ENCODE measurements around the gene CDK16.
A peak's percentile ranks its signal among the peaks of the same experiment; 100 is the strongest.

Gene CDK16

DNA sequence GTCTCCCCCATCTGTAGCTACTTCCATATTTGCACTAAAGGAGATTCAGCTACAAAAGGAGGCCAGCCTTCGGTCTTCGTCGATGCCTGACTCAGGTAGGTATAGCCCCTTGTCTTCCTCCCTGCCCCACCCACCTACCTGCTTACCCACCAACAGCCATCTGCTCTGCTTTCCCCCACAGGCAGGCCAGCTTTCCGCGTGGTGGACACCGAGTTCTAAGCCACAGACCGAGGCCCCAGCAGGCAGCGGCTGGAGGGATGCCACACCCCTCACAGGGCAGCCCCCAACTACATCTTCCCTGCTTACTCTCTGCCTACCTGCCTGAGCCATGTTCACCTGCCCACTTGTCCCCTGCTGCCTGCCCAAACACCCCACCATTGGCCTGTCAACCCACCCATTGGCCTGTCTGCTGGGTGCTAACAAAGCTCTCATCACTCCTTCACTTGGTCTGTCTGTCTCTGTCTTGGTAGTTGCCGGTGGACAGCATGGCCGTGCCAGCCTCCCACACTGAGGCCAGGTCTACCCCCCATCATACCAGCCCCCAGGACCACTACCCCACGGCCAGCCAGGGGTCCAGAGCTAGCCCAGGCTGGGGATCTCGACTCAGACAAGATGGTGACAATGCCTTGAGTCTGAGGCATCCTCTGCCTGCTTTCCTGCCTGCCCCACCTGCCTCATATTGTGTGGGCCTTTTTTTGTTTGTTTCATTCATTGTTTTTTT, 10.2 kb downstream of the CDK16 start:
- ChIA-PET POLR2A (interaction anchor here (0.6 kb wide), 1 partner anchor 16 kb away, joined by 3 read pairs; no protein-coding TSS in a partner anchor), CTCF (no interaction called here)
- DNase-seq (ENCODE audit: extremely low spot score), result no peak
- TF ChIP-seq CTCF (IDR thresholded peaks at IDR 0.05; ENCODE audit: control extremely low read depth, extremely low read depth, low read depth, missing control alignments), result no peak

- ChIA-PET POLR2A (no interaction called here), CTCF (no interaction called here)
- no peak for DNase-seq (ENCODE audit: extremely low spot score)
- TF ChIP-seq CTCF (IDR thresholded peaks at IDR 0.05; ENCODE audit: control extremely low read depth, extremely low read depth, low read depth, missing control alignments), result no peak
These were observed 10.9 kb downstream of the CDK16 start for GRCh38 chrX:47229427-47229826.

DNA sequence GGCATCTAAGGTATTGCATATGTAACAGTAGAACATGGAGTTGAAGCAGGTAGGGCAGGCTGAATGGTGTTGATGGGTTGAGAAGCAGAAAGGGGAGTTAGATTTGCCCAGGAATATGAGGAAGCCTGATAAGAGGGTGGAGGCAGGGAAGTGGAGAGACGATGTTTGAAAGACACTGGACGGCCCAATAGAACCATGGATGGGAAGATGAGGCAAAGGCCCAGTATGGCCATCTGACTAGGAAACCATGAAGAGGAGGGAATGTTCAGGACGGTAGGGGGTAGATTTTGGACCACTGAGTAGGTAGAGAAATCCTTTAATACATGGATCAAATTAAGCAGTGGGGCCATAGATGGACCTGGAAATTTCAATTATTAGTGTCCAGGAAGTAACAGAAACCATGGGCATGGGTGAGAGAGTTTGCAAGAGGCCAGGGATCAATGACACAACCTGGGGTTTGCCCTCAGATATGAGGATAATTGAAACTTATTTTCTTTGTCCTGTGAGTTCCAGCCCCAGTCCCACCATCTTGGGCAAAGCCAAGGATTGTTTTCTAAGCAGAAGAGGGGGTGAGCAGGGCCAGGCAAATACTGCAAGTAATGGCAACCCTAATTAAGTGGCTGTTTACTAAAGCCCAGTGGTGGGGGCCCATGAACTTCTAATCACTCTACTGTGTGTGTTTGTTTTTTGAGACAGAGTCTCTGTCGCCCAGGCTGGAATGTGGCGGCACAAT, 11.8 kb downstream of the CDK16 start:
- no peak for DNase-seq (ENCODE audit: extremely low spot score)
- no peak for TF ChIP-seq CTCF (IDR thresholded peaks at IDR 0.05; ENCODE audit: control extremely low read depth, extremely low read depth, low read depth, missing control alignments)
- POLR2A ChIA-PET, result no interaction called here
- CTCF ChIA-PET, result no interaction called here

GRCh38 chrX:47231167-47231566, 12.7 kb downstream of the CDK16 start:
- DNase-seq (ENCODE audit: extremely low spot score), result no peak
- no peak for TF ChIP-seq CTCF (IDR thresholded peaks at IDR 0.05; ENCODE audit: control extremely low read depth, extremely low read depth, low read depth, missing control alignments)
- ChIA-PET POLR2A (no interaction called here), CTCF (no interaction called here)

DNA sequence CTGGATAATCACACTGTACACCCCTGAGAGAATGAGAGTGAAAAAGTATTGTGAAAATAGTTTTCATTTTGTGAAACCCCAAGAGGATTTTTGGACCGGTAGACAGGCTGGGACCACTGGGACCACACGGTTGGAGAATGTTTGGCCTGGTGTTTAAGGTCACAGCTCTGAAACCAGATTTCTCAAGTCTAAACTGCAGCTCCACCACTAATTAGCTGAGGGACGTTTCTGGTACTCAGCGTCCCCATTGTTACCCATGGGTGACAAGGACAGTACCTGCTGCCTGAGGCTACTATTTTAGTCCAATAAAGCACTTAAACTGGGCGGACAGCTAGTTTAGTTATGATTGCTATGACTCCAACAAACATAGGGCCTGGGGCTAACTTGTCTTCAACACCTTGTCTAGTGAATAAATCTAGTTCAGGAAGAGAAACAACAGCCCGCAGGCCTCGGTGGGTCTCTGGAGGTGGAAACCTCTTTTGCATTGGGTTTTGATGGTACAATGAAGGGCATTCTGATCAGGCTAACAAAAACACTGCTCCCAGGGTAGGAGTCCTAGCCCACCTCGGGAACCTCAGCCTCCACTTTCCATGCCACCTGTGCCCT, 13.8 kb downstream of the CDK16 start:
- ChIA-PET POLR2A (interaction anchor here (1.8 kb wide), 1 partner anchor 14 kb away, joined by 20 read pairs; the partner anchor contains the start of gene CDK16), CTCF (interaction anchor here (1.5 kb wide), 1 partner anchor 291 kb away, joined by 5 read pairs; no protein-coding TSS in a partner anchor)
- no peak for TF ChIP-seq CTCF (IDR thresholded peaks at IDR 0.05; ENCODE audit: control extremely low read depth, extremely low read depth, low read depth, missing control alignments)
- no peak for DNase-seq (ENCODE audit: extremely low spot score)

DNA sequence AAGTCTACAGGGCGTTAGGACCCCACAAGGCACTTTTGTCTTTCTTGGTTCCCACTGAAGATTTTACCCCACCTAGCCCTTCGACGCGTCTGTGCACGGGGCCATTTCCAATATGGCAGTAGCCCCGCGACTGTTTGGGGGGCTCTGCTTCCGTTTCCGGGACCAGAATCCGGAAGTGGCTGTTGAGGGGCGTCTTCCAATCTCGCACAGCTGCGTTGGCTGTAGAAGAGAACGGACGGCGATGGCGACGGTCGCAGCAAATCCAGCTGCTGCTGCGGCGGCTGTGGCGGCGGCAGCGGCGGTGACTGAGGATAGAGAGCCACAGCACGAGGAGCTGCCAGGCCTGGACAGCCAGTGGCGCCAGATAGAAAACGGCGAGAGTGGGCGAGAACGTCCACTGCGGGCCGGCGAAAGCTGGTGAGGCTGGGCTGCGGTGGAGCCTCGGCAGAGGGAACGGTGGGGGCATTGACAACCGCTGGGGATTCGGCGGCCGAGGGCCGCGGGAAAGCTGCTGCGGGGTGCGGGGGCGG, 14.4 kb downstream of the CDK16 start, which contains the start of gene USP11:
Gene USP11, plus strand, starts transcription at position 207 of the 530 bp plus-strand sequence. Its CDS starts 35 bp downstream, at position 242.
- no peak for TF ChIP-seq CTCF (IDR thresholded peaks at IDR 0.05; ENCODE audit: control extremely low read depth, extremely low read depth, low read depth, missing control alignments)
- POLR2A ChIA-PET, result interaction anchor here (0.6 to 1.8 kb wide), 6 partner anchors 14 to 756 kb away, joined by 3 to 20 read pairs (median 4); partner anchors contain the start of gene CDK16
- DNase-seq (ENCODE audit: extremely low spot score), result peak; percentile 51
- CTCF ChIA-PET, result interaction anchor here (1.5 kb wide), 1 partner anchor 290 kb away, joined by 5 read pairs; no protein-coding TSS in a partner anchor
